ENCODE measurements around the gene GARIN5A. TPM values are rescaled to one million over a fixed set of nuclear protein-coding genes. Genes with fewer than 3 reads are reported as not detected.

The GARIN5A gene
- total RNA-seq, 2 experiments from 2014 or later: 0.59 to 0.63 TPM

DNA sequence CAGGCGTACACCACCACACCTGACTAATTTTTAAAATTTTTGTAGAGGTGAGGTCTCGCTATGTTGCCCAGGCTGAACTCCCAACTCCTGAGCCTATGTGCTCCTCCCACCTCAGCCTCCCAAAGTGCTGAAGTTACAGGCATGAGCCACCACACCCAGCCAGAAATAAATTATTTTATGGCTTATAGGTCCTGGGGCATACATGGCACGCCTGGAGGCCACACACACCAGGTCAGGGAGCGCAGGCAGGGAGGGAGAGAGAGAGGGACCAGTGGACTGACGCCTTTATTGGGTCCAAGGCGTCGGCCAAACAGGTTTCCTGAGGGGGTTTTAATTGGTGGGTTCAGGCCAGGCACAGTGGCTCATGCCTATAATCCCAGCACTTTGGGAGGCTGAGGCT, 51.1 kb downstream of the GARIN5A start:
- Histone ChIP-seq H3K9me3 (ENCODE audit: low read length) (peaks cover 5% of the 10 kb centered on the region; the same call in 1 of the 2 replicates), H3K4me2 (ENCODE audit: low read length) (no peak overlapping the region), H3K36me3 (ENCODE audit: insufficient read depth, low read length) (peaks cover 82% of the 10 kb centered on the region), H3K79me2 (ENCODE audit: insufficient read depth, low read depth, low read length) (peaks cover 16% of the 10 kb centered on the region), H2AFZ (ENCODE audit: low read length) (no peak overlapping the region), H3K27ac (ENCODE audit: low read depth, low read length, poor library complexity, severe bottlenecking) (no peak overlapping the region), H3K4me1 (ENCODE audit: insufficient read depth, low read length, poor library complexity, severe bottlenecking) (peaks cover 53% of the 10 kb centered on the region), H3K9me2 (ENCODE audit: insufficient read depth, low read length) (no peaks in the 10 kb centered on the region), H3K4me3 (ENCODE audit: low read depth, low read length, poor library complexity, severe bottlenecking) (no peak overlapping the region), H4K20me1 (ENCODE audit: insufficient read depth, low read length) (no peaks in the 10 kb centered on the region; the same call in 1 of the 2 replicates)
- ChIA-PET POLR2A (no interaction called here), CTCF (ENCODE audit: unreplicated experiment) (no interaction called here)
- TF ChIP-seq EZH2phosphoT487 (IDR thresholded peaks at IDR 0.05; ENCODE audit: borderline replicate concordance, low read depth, low read length): no peak
- TF ChIP-seq, protein P1, sequence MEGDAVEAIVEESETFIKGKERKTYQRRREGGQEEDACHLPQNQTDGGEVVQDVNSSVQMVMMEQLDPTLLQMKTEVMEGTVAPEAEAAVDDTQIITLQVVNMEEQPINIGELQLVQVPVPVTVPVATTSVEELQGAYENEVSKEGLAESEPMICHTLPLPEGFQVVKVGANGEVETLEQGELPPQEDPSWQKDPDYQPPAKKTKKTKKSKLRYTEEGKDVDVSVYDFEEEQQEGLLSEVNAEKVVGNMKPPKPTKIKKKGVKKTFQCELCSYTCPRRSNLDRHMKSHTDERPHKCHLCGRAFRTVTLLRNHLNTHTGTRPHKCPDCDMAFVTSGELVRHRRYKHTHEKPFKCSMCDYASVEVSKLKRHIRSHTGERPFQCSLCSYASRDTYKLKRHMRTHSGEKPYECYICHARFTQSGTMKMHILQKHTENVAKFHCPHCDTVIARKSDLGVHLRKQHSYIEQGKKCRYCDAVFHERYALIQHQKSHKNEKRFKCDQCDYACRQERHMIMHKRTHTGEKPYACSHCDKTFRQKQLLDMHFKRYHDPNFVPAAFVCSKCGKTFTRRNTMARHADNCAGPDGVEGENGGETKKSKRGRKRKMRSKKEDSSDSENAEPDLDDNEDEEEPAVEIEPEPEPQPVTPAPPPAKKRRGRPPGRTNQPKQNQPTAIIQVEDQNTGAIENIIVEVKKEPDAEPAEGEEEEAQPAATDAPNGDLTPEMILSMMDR (conservative IDR thresholded peaks at IDR 0.05; ENCODE audit: low read length): no peak
- intact Hi-C loops (cut with micrococcal nuclease; ENCODE audit: unreplicated experiment): no loop called here
- DNase-seq (ENCODE audit: low spot score): no peak
- BruUV-seq (replicated peaks): no TSS peak

DNA sequence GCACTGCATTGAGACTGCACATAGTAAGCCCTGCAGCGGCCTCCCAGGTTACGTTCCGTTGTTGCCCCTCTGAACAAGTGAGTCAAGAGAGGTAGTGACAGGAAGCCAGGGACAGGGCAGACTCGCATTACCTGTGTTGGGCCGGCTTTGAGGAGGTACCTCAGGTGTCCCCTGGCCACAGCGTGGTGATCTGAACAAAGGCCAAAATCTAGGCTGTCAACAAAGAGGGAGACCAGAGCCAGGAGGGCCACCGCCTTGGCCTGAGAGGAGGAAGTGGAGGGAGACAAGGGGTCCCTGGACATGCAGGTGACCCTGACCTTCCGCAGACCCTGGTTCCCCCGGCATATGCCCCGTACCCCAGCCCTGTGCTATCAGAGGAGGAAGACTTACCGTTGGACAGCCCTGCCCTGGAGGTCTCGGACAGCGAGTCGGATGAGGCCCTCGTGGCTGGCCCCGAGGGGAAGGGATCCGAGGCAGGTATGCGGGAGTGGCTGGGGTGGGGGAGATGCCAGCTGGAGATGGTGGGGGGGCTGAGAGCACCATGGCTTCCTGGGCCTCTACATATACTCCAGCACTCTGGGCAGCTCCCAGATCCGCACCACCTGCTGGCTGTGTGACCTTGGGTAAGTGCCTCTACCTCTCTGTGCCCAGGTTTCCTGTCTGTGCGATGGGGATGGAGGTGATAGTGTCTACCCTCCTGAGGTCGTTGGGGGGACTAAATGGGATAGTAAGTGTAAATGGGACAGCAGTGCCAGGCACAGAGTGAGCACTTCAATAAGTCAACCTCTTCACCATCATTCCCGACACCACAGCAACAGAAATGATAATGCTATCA, 53.2 kb downstream of the GARIN5A start:
- no peak overlapping the region for H3K4me2 ChIP-seq (ENCODE audit: low read length)
- intact Hi-C loops (cut with micrococcal nuclease; ENCODE audit: unreplicated experiment): no loop called here
- no peak for DNase-seq (ENCODE audit: low spot score)
- peaks cover 34% of the 10 kb centered on the region for H3K4me1 ChIP-seq (ENCODE audit: insufficient read depth, low read length, poor library complexity, severe bottlenecking)
- POLR2A ChIA-PET: no interaction called here
- TF ChIP-seq, protein P1 (conservative IDR thresholded peaks at IDR 0.05; ENCODE audit: low read length): no peak
- TF ChIP-seq EZH2phosphoT487 (IDR thresholded peaks at IDR 0.05; ENCODE audit: borderline replicate concordance, low read depth, low read length): no peak
- no peak overlapping the region for H2AFZ ChIP-seq (ENCODE audit: low read length)
- CTCF ChIA-PET (ENCODE audit: unreplicated experiment): no interaction called here
- H4K20me1 ChIP-seq (ENCODE audit: insufficient read depth, low read length): no peaks in the 10 kb centered on the region; the same call in 1 of the 2 replicates
- peaks cover 74% of the 10 kb centered on the region for H3K36me3 ChIP-seq (ENCODE audit: insufficient read depth, low read length)
- no TSS peak for BruUV-seq (replicated peaks)
- peak overlapping the region; percentile 49 for H3K27ac ChIP-seq (ENCODE audit: low read depth, low read length, poor library complexity, severe bottlenecking)
- H3K79me2 ChIP-seq (ENCODE audit: insufficient read depth, low read depth, low read length): peaks cover 35% of the 10 kb centered on the region
- no peaks in the 10 kb centered on the region for H3K9me2 ChIP-seq (ENCODE audit: insufficient read depth, low read length)
- H3K4me3 ChIP-seq (ENCODE audit: low read depth, low read length, poor library complexity, severe bottlenecking): no peak overlapping the region
- peaks cover 5% of the 10 kb centered on the region; the same call in 1 of the 2 replicates for H3K9me3 ChIP-seq (ENCODE audit: low read length)

All from OCI-LY7 (cell line).